CD4-positive, alpha-beta T cell treated with Interleukin-6 for 4 hours (primary cell): ENCODE measurements around the gene AUTS2.

ENCODE experiments used
- DNase-seq: peaks from one replicate; pipeline ENCODE4 v3.0.0-alpha.2; 2020; ENCODE audit warnings: mixed read lengths

AUTS2 gene

DNA sequence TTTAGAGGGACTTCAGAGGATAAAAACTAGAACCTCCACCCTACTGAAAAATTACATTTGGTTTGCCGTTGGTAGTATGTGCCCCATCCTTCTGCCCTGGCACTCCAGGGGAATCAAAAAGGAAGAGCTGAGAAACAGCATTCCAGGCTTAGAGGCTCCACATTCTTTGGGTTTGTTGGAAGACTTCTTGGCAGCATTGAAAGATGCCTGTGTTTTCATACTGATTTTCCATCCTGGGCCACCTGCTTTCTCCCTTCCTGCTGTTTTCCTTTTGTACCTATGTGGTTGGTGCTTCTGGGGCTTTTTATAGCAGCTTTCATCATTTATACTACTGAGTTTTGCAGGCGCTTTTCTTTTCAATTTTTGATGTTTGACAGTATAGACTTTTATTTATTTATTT, 61.7 kb downstream of the AUTS2 start:
- DNase-seq: no peak

DNA sequence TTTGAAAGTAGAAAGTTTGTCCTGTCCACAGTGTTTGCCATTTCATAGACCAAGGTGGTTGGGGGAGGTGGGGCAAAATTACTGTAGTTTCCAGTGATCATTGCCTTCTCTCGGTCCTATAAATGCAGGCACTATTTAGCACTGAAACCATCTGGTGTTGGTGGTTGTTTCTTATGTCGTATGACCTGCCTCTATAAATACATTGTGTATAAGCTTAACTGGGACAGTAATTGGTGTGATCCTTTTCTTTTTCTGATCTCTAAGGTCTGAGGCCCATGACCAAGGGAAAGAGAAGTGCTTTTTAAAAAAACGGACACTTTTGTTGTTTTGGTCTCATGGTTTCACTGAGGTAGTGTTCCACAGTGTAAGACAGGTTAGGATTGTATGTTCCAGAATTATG, 63.1 kb downstream of the AUTS2 start:
- no peak for DNase-seq

DNA sequence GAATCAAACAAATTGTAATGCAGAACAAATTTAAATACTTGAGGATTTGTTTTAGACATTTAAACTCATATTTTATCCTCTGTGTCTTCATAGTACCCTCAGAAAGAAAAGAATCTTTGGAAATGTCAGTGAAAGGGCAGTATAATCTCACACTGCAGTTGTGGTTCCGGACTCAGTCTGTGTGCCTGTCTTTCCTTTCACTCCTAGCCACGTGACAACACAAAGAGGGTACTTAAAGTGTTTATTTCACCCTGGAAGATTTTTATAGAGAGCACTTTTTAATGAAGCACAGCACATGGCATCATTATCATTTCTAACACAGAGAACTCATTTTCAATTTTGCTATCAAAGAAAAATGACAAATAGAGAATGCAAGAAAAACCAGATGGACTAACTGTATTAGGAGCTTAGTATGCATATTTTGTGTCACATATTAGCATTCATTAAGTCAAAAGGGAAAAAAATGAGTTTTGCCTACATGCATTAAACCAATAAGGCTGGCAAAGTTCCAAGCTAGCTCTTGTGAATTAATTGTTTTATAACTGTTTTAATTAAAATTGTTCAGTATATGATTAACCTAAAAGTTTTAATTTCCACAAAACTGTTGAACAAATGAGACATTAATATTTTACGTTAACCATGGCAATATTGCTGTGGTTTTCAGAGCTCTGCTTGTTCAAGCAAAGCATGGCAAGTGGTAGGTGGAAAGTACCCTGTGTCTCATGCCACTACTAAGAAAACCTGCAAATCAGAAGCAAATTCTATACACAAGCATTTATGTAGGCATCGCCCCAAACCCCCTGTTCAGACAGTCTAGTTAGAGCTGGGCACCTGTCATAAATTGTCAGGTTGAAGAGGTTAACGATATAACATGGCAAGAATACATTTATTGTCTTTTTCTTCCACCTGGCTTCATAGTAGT, 65.9 kb downstream of the AUTS2 start:
- DNase-seq: no peak

DNA sequence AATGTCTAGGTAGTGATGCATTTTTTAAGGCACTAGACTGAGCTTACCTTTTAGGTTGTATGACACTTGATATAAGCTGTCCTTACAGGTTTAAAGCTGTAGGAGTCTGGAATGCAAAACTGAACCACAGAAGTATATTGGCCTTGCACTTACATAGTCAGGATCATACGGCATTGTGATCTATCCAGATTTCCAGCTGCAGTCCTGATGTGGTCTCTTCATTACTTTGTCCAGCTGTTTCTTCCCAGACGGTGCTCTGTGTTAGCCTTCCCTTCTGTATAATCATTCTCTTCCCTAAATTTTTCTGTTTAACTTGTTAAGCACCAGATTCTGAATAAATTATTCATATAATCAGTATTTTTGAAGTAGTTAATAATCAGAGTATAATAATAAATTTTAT, 67.1 kb downstream of the AUTS2 start:
- DNase-seq: no peak

DNA sequence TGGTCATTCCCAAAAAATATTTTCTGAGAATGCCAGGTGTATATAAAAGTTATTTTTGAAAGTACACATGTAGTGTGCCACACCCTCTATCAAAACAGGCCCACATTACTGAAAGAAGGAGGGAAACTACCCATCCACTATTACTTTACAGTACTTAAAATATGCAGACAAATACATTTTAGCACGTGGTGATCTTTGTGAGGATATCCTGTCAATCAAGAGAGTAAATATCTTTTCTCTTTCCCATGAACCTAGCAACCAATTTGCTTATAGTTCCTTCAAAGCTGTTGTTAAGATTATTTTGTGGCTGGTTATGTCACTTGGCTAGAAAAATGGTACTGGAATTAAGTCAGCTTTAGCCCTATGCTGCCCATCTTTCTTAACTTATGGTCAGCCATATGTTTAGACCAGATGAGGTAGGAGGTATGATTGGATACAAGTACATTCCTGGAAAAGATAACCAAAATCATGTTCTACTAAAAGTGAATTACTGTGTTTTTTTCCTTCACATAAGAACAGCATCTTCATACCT, 70.1 kb downstream of the AUTS2 start:
- DNase-seq: no peak

DNA sequence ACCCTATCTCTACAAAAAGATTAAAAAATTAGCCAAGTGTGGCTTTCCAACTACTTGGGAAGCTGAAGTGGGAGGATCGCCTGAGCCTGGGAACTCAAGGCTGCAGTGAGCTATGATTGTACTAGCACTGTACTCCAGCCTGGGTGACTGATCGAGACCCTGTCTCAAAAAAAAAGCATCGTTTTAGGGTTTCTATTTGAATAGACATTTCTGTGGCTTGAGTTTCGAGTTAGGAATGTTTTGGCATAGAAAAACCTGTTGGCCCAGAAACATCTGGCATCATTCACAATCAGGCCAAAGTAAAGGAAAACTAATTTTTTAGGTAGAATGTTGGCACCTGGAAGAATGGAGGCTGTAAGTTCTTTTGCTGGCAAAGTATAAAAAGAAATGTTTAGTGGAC, 72.4 kb downstream of the AUTS2 start:
- no peak for DNase-seq

DNA sequence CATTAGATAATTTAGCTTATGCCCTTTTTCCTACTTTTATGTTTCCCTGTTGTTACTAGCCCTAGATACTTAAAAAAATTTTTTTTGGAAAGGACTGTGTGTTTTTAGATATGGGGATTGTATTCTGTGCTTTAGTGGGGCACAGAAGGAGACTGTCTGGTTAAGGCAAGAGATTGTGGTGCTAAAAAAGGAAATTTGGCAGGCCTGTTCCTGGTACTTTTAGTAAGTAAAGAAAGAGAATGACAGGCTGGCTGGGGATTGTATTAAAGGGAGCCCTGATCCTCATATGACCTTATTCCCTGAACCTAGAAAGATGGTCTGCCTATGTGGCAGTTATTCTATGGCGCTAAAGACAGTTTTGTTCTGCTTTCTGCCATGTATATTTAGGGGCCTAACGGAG, 74.8 kb downstream of the AUTS2 start:
- no peak for DNase-seq

DNA sequence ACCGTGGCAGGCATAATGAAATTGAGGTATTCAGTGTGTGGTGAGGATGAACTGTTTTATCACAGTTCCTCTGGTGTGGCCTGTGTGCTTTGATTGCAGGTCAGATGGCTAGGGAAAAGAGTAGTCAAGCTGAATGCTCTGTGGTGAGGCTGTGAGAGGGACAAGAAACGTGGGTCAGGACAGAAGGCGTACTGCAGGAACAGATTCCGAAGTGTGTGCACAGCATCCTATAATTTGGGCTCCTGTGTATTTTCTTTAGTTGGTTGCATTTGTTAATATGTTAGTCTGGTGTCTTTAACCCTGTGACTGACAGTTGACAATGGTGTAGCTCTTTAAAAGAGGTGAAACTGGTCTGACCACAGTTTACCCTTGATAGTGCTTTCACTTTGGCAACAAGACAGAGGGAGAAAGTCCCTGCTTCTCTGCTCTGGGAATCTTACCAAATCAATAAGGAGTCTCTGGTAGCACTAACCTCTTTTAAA, 76.5 kb downstream of the AUTS2 start:
- DNase-seq: no peak

DNA sequence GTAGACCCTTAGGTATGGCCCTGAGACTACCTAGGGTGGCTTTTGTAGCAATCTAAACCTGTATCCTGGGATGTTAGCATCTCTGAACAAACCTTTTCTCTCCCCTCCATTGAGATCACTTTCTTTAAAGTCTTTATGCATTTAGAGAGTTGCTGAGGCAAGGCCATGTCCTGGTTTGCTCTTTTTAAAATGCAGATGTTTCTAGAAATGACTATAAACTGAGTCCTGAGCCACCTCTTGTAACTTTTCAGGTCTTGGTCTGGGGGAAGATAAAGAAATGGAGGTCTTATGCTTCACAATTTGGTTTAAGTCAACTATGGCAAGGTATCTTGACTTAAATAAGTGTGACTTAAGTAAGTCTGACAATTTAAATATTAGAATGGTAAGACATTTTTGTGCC, 78.0 kb downstream of the AUTS2 start:
- DNase-seq: no peak

DNA sequence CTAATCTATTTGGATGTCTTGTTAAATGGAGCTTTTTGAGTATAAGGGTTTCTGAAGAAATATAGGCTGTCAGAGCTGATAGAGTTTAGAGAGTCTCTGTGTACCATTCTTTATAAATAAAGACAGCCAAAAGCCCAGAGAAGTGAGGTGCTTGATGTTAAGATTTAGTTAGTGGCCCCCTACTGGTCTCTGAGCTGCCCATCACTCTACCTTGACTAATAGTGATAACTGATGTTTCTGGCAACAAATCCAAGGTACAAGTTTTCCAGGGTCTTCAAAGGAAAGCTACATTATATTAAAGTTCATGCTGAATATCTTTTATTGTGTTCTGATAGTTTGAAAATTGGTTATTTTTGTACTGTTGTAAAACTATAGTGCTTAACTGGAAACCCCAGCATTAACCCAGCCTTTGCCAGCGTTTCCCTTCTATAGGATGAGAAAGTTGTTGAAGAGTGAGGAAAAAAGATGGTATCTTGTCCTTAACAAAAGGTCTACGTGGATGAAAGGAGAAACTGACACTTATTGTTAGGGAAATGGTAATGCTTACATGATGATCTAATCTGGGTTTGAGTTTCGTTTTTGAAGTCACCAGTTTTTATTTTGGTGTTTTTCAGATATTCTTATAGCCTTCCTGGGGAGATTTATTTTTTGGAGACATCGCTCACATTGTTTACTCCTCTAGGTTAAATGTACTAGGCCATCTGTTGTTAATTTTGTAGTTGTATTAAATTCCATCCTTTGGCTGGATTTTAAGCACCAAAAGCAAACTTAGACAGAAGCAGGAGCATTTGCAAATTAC, 79.0 kb downstream of the AUTS2 start:
- DNase-seq: no peak

DNA sequence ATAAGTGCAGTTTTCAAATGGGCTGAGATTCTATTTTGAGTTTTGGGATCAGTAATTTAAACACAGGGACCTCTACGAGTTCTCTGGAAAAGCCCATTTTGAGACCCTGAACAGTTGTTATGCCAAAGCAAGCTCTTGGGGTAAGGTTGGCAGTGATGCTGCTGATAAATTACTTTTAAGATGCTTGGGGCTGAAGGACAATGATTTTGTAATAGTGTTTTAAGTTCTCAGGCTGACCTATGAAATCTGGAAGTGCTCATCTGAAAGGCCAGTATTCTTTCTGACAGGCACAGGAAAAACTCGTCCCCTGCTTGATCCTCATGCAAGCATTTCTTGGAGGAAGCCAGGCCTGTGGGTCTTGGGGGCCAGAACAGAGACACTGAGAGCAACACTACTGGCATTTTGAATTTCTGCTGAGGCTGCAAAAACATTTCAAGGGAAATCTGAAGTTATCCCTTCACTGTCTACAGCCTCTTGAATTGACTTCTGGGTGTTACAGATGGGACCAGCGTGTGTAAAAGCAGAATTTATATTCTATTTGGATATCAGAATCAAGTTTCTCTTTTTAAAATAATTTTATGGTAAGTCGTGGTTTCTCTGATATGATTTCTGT, 79.7 kb downstream of the AUTS2 start:
- no peak for DNase-seq

DNA sequence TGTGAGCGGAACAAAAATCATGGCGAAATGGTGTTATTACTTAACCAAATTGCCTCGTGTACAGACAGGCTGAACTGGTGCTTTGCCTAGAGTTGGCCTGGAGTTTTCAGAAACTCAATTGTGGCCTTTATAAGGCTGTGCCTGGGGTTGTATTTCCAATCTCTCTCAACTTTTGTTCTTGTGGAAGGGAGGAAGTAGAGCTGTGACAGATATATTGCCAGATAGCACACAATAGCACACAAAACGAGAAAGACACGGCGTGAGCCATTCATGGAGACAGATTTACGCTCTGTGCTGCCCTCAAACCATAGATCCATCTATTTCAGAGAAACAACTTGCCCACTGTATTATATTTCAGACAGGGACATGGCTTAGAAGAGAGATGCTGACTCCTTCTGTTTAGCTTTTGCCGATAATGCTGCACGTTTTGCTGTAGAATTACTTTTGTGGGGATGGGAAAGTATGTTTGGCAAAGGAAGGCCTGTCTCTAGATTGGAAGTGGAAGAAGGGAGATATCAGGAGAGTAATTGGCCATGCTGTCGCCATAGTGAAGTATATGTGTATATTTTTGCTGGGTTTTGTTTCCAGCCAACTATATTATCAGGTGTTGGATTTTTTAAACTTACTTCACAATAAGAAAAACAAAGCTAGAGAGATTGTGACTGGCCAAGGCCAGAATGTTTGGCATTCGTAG, 80.4 kb downstream of the AUTS2 start:
- no peak for DNase-seq

DNA sequence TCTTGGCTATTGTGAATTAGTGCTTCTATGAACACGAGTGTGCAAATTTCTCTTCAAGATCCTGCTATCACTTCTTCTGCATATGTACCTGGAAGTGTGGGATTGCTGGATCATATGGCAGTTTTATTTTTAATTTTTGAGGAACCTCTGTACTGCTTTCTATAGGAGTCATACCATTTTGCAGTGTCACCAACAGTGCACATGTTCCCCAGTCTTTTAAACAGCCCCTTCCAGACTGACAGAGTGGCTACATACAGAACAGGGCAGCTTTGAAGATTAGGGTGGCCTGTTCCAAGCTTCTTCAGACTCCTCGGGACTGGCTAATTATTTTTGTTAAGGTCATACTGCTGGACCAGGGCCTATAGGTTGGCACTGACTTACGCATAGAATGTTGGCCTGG, 82.9 kb downstream of the AUTS2 start:
- no peak for DNase-seq

DNA sequence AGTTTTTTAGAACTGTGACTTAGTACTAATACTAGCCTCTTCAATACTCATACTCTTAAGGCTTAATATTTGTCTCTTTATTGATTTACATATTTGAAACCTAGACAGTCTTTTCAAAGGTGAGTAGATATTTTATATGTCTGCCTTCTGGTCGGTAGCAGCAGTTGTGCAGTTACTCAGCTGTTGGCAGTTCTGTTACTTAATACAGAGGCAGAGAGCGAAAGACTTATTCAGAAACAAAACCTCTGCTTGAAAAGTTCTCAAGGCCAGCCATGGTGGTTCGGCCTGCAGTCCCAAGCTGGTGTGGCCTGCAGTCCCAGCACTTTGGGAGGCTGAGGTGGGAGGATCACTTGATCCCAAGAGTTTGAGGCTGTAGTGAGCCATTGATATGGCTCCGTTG, 84.2 kb downstream of the AUTS2 start:
- DNase-seq: no peak

DNA sequence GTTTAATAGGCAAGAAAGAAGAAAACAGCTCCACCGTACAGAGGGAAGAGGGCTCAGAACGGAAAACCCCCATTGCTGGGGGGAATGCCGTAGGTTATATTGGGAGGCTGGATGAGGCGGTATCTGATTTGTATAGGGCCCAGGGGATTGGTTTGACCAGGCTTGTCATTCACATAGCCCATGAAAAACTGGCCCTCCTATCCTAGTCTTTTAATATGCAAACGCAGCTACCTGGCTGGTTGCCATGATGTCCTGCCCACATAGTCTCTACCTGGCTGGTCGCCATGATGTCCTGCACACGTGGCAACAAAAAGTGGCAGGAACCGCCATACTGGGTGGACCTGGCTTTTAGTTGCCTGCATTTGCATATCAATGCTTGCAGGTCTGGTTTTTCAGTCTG, 84.7 kb downstream of the AUTS2 start:
- DNase-seq: no peak

DNA sequence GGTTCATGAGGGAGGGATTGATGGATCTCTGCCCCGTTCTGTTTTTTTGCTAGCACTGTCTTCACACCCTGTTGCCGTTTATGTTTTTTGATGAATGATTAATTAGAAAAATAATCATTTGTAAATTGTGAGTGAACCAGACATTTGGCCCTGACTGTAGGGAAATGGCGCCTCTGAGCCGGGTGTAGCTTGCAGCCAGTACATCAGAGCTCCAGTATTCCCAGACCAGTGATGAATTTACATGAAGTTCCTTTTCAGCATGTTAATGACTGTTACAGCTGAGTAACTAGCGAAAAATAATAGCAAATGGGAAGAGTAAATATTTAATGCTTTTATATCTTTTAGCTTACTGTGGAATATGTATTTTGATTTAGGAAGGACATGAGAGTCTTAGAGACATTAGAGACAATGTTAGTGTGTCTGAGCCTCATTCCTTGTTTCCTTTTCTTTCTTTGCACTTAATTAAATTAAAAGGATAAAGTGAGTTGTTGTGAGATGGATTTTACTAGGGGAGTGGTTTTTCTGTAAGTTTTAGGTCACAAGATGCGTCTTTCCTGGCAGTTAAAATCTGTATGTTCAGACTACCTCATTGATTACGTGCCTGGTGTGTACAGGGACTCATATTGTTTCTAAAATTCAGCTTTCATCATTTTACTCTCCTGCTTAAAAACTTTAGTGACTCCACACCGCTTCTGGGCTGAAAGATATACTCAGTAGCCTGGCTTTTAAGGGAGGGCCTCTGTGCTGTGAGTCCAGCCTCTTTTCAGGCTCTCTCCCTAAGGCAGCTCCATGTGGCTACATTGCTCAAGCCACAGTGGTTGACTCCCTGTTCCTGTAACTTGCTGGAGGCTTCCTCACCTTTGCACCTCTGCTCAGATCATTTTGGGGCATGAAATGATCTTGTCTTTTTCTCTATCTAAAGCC, 86.4 kb downstream of the AUTS2 start:
- DNase-seq: no peak

DNA sequence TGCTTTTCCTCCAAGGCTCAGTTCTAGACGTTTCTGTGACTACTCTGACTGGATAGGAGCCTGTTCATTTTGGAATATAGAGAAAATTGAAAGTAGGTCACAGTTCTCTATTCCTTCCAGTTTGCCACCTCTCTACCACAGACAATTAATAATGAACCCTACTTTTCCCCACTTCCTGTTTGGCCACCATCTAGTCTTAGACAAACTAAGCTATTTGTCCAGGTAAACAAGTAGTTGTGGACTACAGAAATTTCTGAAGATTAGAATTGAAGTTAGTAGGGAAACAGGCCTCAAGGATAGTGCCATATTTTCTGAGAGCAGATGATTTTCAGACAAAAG, 87.0 kb downstream of the AUTS2 start:
- DNase-seq: no peak

DNA sequence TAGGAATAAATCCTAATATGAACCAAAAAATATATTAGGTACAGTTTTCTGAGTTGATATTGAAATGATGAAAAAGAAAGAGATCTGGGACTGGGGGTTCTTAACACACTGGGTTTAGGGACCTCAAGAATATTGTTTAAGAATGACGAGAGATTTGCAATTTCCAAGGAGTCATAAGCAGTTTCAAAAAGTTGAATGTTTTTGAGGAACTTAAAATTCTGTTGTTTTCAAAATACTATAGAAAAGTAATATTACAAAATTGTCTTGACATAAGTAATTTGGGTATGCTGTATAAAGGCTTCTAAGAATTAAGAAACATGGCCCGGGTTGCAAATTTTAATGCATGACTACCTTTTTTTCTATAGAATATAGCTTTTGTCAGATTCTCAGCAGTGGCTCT, 88.1 kb downstream of the AUTS2 start:
- no peak for DNase-seq

DNA sequence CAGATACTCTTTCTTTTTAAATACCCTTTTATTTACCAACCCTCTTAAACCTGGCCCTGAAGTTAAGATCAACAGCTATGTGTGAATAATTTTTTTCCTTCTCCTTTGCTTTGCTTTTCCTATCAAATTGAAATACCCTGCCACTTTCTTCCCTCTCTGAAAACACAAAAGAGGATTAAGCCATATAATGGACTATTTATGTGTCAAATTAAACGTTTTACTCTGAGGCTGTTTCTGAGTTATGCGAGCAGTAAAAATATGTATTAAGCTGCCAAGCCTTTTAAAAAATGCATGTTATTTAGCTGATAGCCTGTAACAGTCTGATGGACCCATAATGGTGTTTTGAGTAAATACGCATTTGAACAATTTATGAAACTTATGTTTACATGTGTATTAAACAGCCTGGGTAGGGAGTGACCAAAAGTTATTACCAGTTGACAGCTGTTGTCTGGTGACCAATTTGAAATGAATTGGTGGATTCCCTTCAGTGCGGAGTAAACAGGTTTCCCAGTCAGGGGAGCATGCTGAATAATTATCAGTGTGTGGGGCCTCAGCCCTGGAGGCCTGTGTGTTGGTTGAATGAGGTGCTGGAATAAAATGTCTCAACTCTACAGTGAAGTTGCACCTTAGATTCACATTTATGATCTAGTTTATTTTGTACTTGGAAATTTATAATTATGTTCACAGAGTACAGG, 89.6 kb downstream of the AUTS2 start:
- no peak for DNase-seq

DNA sequence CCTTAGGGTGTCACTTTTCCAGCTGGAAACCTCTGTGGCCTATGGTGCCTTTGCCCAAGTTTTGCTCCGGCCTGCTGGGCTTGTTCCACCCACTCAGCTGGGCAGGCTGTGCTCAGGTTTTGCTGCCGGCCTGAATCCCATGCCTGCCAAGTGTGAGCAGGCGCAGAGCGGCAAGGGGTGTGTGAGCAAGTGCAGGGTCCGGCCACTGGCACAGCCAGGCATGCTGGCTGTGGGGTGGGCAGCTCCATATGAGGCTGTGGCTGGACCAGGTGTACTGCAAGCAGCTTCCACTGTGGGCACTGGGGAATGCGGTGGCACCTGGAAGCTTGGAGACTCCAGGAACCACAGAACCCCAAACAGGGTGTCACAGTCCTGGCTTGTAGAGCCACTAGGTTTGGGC, 92.1 kb downstream of the AUTS2 start:
- no peak for DNase-seq

DNA sequence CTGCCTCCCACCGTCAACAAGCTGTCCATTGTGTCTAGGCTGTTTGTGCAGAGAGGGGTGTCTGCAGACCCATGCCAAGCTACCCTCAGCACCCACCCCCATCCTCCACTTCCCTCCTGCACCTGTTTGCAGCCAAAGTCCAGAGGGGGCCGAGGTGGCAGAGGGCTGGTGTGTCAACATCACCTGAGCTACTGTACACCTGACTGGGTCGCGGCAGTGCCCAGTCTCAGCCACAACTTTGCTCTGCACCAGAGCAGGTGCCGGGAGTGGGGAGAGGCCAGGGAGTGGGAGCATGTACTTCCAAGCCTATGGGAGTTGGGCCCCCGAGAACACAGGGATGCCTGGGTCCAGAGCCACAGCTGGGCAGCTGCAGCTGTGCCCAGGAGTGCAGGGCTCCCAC, 93.1 kb downstream of the AUTS2 start:
- DNase-seq: no peak
